Tibial nerve (tissue), 3 donors: Measurements from ENCODE around the gene FHAD1.

Experiments
- CTCF ChIP-seq, 5 experiments: fragments of 200-600 bp in 3 of 5; fragments of 450-650 bp in 2 of 5; sonication (generic) in 3 of 5; IDR thresholded peaks; one replicate each; pipeline ENCODE4 v1.5.1; 2016 to 2019; ENCODE audit warnings: antibody characterized with exemption in 5 of 5, mild to moderate bottlenecking in 3 of 5, moderate library complexity in 2 of 5
- POLR2A ChIP-seq, 2 donors: fragments of 450-650 bp; IDR thresholded peaks; one replicate each; pipeline ENCODE4 v1.6.1; 2017; ENCODE audit warnings: antibody characterized with exemption in 2 of 2, mild to moderate bottlenecking in 2 of 2, moderate library complexity in 2 of 2

GRCh38 chr1:15244813-15245212, 2.2 kb upstream of the FHAD1 start:
- no peak for TF ChIP-seq CTCF (IDR thresholded peaks at IDR 0.05)
- TF ChIP-seq POLR2A (IDR thresholded peaks at IDR 0.05), result no peak
